SH-SY5Y (cell line): Measurements from ENCODE around the gene SLC24A3.

ENCODE experiments used
- GATA2 ChIP-seq: IDR thresholded peaks from 2 replicates; pipeline ENCODE4 v1.6.1; 2011; ENCODE audit warnings: mild to moderate bottlenecking, low read depth, low read length
- GATA3 ChIP-seq: IDR thresholded peaks from 2 replicates; pipeline ENCODE4 v1.6.1; 2011; ENCODE audit warnings: low read depth, mild to moderate bottlenecking, low read length, moderate library complexity

The SLC24A3 gene

DNA sequence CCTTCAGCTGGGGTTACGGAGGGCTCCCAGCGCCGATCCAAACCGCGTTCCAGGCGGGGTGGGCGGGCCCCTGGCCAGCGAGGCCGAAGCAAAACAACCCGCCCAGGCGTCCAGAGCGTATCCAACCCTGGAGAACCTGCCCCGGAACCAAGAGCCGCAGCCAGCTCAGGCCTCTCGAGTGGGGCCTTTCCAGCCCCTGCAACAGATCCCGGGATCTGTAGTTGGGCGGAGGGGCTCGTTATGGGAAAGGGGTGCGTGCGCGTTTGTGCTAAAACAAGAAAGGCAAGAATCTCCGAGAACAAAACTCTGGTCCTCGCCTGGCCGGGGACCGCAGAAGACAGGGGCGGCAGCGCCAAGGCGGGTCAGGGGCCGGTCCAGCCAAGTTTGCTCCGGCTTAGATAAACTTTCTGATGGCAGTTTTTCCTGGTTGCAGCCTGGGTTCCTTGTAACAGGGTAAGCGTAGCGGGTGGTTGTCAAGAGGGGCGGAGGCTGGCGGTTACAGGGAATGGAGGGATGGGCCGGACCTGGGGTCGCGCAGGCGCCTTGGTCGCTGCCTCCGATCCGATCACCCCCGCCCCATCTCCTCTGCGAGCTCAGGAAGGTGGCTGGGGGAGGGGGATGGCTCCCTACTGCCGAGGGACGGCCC, 545.2 kb downstream of the SLC24A3 start:
- TF ChIP-seq GATA2 (no peak), GATA3 (no peak)

DNA sequence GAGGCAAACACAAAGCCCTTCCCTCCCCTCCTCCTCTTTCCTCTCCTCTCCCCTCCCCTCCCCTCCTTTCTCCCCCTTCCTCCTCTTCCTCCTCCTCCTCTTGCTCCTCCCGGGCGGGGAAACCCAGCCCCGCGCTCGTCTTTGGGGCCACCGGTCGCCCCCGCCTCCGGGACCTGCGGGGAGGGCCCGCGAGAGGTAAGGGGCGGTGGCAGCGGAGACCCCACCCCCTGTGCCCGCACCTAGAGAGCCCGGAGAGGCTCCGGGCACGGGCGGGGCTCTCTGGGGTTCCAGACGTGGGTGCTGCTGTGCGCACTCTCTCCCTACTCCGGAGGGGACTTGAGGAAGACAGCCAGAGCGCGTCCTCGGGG, 545.7 kb downstream of the SLC24A3 start, which contains the start of gene RIN2:
TSS of gene RIN2 (plus strand) at position 126 of the 368 bp plus-strand sequence. CDS start 131,344 bp downstream, outside the sequence.
- no peak for TF ChIP-seq GATA3
- TF ChIP-seq GATA2, result no peak

DNA sequence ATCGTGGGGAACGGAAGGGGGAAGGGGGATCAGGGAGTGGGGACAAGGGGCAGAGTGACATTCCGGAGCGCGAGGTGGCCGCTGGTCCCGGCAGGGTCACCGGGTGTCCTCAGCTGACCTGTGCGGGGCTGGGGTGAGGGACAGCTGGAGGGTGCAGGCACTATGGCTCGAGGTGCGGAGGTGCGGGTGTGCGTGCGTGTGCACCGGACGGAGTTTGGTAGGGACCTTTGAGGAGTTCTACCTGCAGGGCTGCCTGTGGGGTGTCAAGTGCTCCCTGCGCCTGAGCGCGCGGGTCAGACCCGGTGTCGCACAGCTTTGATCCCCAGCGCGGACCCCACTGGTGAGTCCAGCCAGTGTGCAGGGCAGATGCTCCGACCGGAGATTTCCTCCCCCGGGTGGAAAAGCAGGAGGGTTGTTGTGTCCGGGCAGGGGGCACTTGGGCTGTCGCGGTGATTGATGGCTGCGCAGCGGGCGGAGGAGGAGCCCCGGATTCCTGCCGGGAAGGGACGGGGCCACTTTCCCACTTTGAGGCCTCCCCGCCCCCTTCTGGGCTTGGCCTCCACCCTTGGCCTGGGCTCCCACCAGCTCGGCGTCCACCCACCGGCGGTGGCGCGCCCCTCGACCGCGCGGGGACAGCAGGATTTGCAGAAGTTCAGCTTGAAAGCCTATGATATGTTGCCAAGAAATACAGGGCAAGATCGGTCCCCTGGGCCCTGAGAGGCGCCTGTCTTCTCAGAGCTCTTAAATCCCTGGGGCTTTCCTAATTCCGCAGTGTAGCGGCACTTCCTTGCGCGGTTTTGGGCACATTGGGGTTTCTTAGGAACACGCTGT, 546.3 kb downstream of the SLC24A3 start:
- no peak for TF ChIP-seq GATA2
- TF ChIP-seq GATA3, result no peak

DNA sequence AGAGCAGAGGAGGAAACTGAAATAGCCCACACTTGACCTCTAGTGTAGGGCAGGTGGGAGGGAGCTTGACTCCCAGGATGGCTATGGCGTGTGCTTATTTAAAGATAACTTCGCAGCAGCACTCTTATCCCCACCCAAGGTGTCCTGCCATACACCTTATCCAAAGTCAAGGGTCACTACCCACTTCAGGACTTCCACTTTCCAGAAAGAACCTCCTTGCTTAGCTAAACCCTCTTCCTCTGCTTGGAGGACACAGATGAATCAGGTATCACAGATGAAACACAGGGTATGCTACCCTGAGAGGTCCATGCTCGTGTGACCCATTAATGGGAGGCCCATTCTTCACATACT, 547.9 kb downstream of the SLC24A3 start:
- TF ChIP-seq GATA3 (no peak), GATA2 (no peak)

DNA sequence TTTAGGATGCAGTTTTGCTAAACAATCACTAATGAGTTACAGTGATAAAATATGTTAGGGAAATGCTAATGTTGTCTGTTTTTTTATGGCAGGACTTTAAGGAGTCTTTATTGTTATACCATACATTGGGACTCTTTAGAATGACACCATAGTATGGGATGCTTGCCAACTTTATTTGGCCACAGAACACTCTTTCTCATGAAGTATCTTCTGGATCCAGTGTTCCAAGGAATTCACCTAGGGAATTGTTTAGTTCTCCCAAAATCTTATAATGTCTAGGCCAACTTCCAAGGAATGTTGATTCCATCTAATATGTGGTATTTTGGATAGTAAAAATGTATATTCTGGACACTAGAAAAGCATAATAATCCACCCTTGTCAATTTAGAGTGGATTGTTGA, 548.9 kb downstream of the SLC24A3 start:
- TF ChIP-seq GATA3 (no peak), GATA2 (no peak)

DNA sequence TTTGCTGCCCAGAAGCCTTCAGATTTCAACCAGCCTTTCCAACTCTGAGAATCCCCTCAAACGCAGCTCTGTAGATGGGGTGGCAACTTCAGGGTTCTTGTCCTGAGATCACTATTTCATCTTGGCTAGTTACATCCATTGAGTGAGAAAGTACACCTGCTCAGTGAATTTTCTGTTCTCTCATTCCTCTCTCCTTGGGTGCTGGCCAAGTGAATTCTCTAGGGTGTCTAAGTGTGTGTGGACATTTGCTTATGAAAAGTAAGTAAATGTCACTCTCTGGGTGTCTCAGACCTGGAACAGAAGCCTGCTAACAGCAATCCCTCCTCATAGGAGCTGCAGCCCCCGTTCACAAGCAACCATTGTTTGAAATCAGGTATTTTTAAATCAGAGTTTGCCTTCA, 549.4 kb downstream of the SLC24A3 start:
- TF ChIP-seq GATA2, result no peak
- TF ChIP-seq GATA3, result no peak

DNA sequence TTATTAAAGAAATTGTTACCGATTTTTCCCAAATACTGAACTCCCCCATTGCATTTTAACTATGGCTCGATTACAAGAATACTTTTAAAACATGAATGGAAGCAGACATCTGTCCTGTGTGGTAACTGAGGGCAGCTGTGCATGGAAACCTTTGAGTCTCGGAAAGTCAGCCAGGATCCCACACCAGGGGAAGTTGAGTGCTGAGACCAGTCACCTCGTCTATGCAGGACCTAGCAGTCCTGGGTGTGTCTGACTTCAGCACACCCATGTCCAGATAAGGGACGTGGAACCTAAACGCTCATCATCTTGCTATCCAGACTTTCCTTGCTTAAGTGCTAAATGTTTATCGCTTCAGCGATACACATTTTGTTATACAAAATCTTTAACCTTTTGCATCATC, 551.8 kb downstream of the SLC24A3 start:
- TF ChIP-seq GATA2 (no peak), GATA3 (no peak)

DNA sequence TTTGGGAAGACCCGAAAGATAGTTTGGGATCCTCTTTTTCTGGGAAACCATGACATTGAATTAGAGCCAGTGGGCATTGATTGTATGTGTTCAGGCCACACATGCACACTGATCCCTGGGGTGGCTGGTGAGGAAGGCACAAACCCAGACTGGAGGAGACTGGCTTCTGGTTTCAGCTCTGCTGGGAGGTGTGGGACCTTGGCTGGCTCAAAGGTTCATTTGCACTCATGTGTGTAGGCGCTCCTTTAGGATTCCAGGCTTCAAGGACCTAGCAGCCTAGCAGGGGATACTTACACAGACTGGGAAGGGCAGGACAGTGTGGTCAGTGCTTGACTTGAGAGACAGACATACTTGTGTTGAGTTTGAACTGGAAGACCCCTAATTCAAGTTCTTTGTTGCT, 552.8 kb downstream of the SLC24A3 start:
- TF ChIP-seq GATA3 (no peak), GATA2 (no peak)

DNA sequence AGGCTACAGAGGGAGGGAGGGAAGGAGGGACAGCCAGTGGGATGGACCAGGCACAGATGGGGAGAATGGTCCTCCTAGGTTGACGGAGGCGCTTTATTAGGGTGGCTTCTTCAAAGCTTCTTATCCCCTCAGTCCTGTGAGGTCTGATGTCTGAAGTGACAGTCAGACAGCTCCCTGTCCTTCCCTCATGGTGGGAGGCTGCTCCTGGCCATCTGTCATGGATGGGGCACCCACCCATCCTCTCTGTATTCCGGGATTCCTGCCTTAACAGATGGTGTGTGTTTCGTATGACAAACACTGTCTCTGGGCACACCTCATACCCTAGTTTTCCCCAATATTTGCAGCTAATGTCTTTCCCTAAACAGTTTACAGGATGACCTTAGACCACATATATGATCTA, 553.5 kb downstream of the SLC24A3 start:
- TF ChIP-seq GATA3, result no peak
- TF ChIP-seq GATA2, result no peak

DNA sequence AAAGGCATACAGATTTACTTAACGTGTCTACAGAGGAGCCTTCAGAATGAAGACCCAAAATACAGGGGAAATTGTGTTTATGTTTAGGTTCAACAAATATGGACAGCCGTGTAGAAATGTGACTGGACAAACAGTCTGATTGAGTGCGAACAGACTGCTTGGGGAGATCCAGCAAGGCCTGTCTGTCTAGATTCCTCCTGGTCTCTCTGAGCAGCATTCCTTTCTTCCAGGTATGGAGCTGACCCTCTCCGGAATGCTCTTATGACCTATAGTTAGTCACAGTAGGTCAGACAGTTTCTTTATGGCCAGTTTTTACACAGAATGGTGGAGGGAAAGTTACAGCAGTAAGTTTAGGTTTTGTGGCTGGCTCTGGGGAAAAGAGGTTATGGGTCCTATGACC, 554.6 kb downstream of the SLC24A3 start:
- no peak for TF ChIP-seq GATA2
- no peak for TF ChIP-seq GATA3

DNA sequence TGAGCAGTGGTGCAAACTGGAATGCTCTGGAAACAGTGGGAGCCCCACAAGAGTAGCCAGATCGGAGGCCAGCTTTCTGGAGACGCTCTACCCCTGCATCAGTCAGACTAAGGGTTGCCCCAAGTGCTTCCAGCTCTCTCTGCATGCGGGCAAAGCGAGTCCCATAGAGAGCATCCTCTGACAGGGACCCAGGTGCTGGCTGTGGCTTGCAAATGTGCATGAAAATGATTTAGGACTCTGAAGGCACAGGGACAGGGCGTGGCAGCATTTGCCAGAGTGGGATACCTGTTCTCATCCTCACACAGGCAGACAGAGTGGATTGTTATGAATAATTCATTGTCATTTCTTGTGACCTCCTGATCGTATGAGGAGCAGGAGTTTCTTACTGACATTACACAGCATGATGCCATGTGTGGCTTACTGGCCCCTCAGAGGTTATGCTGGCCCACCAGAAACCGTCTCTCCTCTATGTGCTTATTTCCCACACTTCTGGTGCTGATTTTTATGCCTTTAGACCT, 555.9 kb downstream of the SLC24A3 start:
- TF ChIP-seq GATA3 (no peak), GATA2 (no peak)

DNA sequence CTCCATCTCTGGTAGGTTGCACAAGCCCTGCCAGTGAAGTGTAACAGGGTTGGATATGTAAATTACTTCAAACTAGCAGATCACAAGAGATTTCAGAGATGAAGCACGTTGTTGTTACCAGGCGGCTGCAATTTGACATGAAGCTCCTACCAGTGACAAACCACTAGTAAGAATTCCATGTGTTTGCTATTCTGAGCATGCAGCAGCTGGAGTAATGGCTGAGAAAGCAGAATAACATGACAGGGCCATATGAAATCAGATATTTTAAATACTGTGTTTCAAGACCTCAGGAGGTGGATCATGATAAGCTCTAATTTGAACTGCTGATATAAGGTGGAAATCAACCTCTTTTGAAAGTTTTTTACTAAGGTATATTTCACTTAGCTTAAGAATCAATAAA, 557.1 kb downstream of the SLC24A3 start:
- TF ChIP-seq GATA2, result no peak
- TF ChIP-seq GATA3, result no peak

DNA sequence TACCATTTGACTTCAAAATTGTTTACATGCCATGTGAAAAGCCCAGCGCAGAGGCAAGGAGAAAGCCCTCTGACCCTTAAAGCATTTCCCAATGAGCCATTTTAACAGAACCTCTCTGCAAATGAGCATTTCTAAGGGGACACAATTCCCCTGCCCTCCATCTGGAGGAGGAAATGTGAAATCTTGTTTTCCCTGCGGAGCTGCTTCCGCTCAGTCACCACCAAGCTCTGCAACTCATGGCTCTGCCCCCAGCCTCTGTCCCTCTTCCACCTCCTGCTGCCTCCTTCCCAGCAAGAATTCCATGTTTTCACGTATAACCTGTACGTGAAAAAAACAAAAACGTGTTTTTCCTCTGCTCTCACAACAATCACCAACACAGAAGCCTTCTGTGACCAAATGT, 557.9 kb downstream of the SLC24A3 start:
- TF ChIP-seq GATA2 (no peak), GATA3 (no peak)

DNA sequence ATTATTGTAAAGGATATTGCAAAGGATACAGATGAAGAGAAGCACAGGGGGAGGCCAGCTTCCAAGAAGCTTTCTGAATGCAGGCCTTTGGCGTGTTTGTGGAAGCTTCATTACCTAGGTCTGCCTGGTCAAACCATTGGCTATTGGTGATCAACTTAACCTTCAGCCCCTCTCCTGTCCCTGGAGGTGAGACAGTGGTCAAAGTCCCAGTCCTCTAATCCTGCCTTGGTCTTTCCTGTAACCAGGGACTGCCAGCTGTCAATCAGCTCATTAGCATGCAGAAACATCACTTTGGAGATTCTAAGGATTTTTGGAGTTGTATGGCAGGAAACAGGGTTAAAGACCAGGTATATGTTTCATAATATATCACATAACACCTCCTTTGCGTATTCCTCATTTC, 558.6 kb downstream of the SLC24A3 start:
- TF ChIP-seq GATA3 (no peak), GATA2 (no peak)
